ENCODE measurements around the gene MYO1D. TPM values are rescaled to one million over a fixed set of nuclear protein-coding genes. Genes with fewer than 3 reads are reported as not detected.

The MYO1D gene
- total and polyA plus RNA-seq, 2 donors (not counting 1 experiment from before 2014, with no cell fraction given) = 5.4 to 26.7 TPM

DNA sequence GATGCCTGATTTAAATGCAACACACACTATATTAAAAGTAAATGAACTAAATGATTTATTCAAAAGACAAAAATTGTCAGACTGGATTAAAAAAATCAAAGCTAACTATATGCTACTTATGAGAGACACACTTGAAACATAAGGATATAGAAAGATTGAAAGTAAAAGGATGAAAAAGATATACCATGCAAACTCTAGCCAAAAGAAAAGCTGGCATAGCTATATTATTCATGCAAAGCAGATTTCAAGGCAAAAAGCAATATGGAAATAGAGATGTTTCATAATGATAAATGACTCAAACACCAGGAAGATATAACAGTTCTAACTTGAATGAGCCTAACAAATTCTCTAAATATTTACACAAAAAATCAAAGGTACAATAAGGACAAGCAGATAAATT, 149.2 kb downstream of the MYO1D start:
- no peak overlapping the region for H3K9ac ChIP-seq (ENCODE audit: low read length)
- H2AFZ ChIP-seq (ENCODE audit: insufficient read depth, low read depth, low read length, poor library complexity, severe bottlenecking) = no peak overlapping the region
- Mint-ChIP-seq H3K27me3 (no peaks in the 10 kb centered on the region), H3K27ac (no peak overlapping the region), H3K9me3 (ENCODE audit: insufficient read depth) (peaks cover 8% of the 10 kb centered on the region), H3K4me3 (no peak overlapping the region), H3K4me1 (no peaks in the 10 kb centered on the region)
- H3K36me3 ChIP-seq (replicated peaks in 1 of 2; ENCODE audit: control extremely low read depth in 1 of 2, control insufficient read depth in 1 of 2, extremely low read depth in 1 of 2, insufficient read depth in 2 of 2, low read length in 1 of 2) = no peaks in the 10 kb centered on the region
- ATAC-seq (ENCODE audit: low read depth) (no peak), DNase-seq (no peak)
- intact Hi-C loops (cut with micrococcal nuclease) = no loop called here
- H3K4me3 ChIP-seq (ENCODE audit: control extremely low read depth in 1 of 5, extremely low read depth in 1 of 5, insufficient read depth in 1 of 5, low read depth in 2 of 5, low read length in 4 of 5) = no peak overlapping the region
- H3K4me1 ChIP-seq (ENCODE audit: control insufficient read depth in 2 of 2, insufficient read depth in 2 of 2, low read length in 2 of 2) = no peaks in the 10 kb centered on the region
- H3K9me3 ChIP-seq (ENCODE audit: control extremely low read depth in 1 of 3, control insufficient read depth in 2 of 3, insufficient read depth in 1 of 3, low read length in 2 of 3) = peaks cover 0 to 18% (median 9%) of the 10 kb centered on the region in 3 donors
- no peak overlapping the region for H3K27ac ChIP-seq (ENCODE audit: low read length in 2 of 2)
- H3K79me2 ChIP-seq (ENCODE audit: control insufficient read depth, insufficient read depth, low read length) = no peaks in the 10 kb centered on the region
- H4K20me1 ChIP-seq (ENCODE audit: control insufficient read depth, insufficient read depth, low read length, poor library complexity, severe bottlenecking) = no peaks in the 10 kb centered on the region
- no peak overlapping the region for H3K4me2 ChIP-seq (replicated peaks; ENCODE audit: low read depth, low read length, poor library complexity, severe bottlenecking)
- no peaks in the 10 kb centered on the region for H3K27me3 ChIP-seq (replicated peaks in 1 of 4; ENCODE audit: control extremely low read depth in 1 of 4, control insufficient read depth in 3 of 4, insufficient read depth in 4 of 4, low read length in 3 of 4)
- no peak for TF ChIP-seq EZH2 (IDR thresholded peaks at IDR 0.05; ENCODE audit: borderline replicate concordance, insufficient read depth, low read depth, low read length, poor library complexity, severe bottlenecking)
- TF ChIP-seq, protein P1, sequence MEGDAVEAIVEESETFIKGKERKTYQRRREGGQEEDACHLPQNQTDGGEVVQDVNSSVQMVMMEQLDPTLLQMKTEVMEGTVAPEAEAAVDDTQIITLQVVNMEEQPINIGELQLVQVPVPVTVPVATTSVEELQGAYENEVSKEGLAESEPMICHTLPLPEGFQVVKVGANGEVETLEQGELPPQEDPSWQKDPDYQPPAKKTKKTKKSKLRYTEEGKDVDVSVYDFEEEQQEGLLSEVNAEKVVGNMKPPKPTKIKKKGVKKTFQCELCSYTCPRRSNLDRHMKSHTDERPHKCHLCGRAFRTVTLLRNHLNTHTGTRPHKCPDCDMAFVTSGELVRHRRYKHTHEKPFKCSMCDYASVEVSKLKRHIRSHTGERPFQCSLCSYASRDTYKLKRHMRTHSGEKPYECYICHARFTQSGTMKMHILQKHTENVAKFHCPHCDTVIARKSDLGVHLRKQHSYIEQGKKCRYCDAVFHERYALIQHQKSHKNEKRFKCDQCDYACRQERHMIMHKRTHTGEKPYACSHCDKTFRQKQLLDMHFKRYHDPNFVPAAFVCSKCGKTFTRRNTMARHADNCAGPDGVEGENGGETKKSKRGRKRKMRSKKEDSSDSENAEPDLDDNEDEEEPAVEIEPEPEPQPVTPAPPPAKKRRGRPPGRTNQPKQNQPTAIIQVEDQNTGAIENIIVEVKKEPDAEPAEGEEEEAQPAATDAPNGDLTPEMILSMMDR (IDR thresholded peaks at IDR 0.05) = no peak
- ChIA-PET CTCF (no interaction called here), POLR2A (no interaction called here)

GRCh38 chr17:32725697-32726096, 151.2 kb downstream of the MYO1D start:
- Histone ChIP-seq H3K27me3 (replicated peaks in 1 of 4; ENCODE audit: control extremely low read depth in 1 of 4, control insufficient read depth in 3 of 4, insufficient read depth in 4 of 4, low read length in 3 of 4) (no peaks in the 10 kb centered on the region), H3K4me1 (ENCODE audit: control insufficient read depth in 2 of 2, insufficient read depth in 2 of 2, low read length in 2 of 2) (no peaks in the 10 kb centered on the region), H3K79me2 (ENCODE audit: control insufficient read depth, insufficient read depth, low read length) (no peaks in the 10 kb centered on the region), H2AFZ (ENCODE audit: insufficient read depth, low read depth, low read length, poor library complexity, severe bottlenecking) (no peak overlapping the region), H4K20me1 (ENCODE audit: control insufficient read depth, insufficient read depth, low read length, poor library complexity, severe bottlenecking) (no peaks in the 10 kb centered on the region), H3K4me2 (replicated peaks; ENCODE audit: low read depth, low read length, poor library complexity, severe bottlenecking) (no peak overlapping the region), H3K36me3 (replicated peaks in 1 of 2; ENCODE audit: control extremely low read depth in 1 of 2, control insufficient read depth in 1 of 2, extremely low read depth in 1 of 2, insufficient read depth in 2 of 2, low read length in 1 of 2) (no peaks in the 10 kb centered on the region), H3K4me3 (ENCODE audit: control extremely low read depth in 1 of 5, extremely low read depth in 1 of 5, insufficient read depth in 1 of 5, low read depth in 2 of 5, low read length in 4 of 5) (no peak overlapping the region), H3K9me3 (ENCODE audit: control extremely low read depth in 1 of 3, control insufficient read depth in 2 of 3, insufficient read depth in 1 of 3, low read length in 2 of 3) (peaks cover 0 to 6% (median 2%) of the 10 kb centered on the region in 3 donors), H3K9ac (ENCODE audit: low read length) (no peak overlapping the region), H3K27ac (ENCODE audit: low read length in 2 of 2) (no peak overlapping the region)
- POLR2A ChIA-PET = no interaction called here
- intact Hi-C loops (cut with micrococcal nuclease) = no loop called here
- Mint-ChIP-seq H3K9me3 (ENCODE audit: insufficient read depth) (peaks cover 4% of the 10 kb centered on the region), H3K4me1 (no peaks in the 10 kb centered on the region), H3K27ac (no peak overlapping the region), H3K27me3 (no peaks in the 10 kb centered on the region), H3K4me3 (no peak overlapping the region)
- CTCF ChIA-PET = no interaction called here
- DNase-seq (no peak), ATAC-seq (ENCODE audit: low read depth) (no peak)
- TF ChIP-seq, protein P1 (IDR thresholded peaks at IDR 0.05) = no peak
- no peak for TF ChIP-seq EZH2 (IDR thresholded peaks at IDR 0.05; ENCODE audit: borderline replicate concordance, insufficient read depth, low read depth, low read length, poor library complexity, severe bottlenecking)
- WGBS (ENCODE audit: insufficient coverage) = no CpG with 5 or more reads among the region's 1 CpG
